ENCODE results near the gene ADRB2.

ADRB2 gene

DNA sequence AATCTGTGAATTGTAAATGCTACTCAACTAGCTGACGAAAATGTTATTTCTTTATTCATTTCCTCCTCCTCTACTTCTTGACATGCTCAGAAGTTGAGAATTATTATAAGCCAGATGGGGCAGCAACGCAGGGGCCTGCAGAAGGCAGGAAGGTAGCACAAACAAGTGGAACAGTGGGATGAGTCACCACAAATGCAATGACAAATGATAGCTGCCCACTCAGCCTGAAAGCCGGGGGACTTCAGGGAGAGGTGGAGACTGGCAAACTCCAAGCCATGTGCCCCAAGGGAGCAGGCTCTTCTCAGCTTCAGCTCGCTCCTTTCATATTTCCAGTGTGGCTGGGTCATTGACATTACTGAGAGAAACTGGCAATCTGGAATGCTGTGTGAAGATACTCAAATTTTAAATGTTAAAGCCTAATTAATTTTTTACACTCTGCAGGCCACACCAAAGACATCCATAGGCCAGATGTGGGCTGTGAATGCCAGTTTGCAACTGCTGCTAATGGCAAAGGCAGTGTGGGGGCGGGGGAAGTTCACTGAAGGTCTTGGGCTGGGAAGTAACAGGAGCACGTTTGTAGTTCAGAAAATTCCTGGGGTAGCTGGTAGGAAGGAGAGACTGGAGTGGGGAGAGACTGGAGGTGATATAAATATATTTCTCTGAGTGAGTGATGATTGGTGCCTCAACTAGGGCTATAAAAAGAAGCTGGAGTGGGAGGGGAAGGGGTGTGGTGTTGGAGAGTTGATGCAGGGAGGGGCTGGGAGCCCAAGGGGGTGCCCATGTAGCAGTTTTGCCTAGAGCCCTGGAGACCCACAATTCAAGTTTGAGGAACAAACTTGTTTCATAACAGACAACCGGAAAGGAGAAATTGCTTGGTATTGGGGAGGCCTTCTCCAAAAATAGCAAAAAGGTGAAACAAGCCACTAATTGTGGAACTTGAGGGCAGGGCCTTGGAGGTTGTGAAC lies 20.8 kb upstream of the ADRB2 start:
- no peak for DNase-seq (ENCODE audit: low read depth)

DNA sequence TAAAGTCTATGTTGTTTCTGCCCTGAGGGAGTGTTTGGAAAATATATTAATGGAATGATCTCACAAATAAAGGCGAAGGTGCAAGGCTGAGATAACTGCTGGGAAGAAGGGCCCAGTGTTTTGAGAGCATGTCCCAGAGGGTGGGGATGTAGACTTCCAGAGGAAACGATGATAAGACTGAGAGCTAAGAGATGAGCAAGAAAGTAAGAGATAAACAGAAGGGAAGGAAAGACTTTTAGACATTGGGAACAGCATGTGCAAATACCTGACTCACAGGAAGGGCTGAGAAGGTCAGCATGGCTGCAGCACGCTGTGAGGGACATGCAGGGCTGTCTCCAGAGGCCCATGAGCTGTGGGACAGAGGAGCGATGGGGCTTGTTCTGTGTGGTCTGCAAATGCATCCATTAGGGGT lies 19.9 kb upstream of the ADRB2 start:
- no peak for DNase-seq (ENCODE audit: low read depth)

DNA sequence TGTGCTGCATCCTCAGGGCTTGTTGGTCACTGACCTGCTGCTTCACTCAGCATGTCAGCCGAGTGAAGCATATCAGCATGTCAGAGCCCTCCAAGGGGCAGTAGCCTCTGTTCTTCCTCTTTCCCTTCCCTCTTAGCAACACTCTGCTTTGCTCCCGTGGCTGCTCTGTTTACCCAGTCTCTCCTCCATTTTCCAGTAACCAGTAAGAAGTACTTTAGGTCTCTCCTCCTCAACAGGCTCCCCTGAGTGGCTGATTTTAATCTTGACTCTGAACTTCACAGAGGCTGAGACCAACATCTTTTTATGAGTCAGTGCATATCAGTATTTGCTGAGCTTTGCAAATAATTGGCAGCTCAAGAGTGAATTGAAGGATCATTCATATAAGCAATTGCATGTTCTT lies 18.6 kb upstream of the ADRB2 start:
- no peak for DNase-seq (ENCODE audit: low read depth)

DNA sequence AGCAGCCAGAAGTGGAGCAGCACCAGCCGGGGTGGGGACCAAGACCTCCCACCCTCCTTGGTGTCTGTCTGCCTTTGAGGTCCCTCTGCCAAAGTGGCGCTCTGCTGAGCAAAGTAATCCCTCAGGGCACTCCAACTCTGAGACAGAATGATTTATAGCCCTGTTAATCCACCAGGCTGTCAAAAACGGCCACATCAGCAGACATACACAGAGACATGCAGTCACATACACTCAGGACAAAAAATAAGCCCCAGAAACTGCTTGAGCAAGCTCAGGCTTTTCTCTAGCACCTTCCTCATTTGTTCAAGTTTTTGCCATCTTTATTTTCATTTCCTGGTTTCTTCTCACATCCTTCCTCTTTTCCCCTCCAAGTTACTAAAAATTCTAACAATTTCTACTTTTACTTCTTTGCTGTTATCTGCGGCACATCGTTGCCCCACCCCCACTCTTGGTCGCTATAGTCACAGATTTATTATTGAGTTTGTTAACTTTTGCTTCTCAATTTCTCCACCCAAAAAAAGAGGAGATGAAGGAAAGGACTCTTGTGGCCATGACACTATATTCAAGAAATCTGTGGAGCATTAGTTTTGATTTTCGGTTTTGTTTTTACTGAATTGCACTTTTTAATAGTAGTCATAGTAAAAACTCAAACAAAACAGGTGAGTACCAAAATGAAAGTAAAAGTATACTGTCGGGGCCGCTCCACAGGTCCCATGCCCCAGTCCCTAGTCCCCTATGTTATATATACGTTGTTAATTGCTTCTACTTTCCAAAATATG lies 17.4 kb upstream of the ADRB2 start:
- no peak for DNase-seq (ENCODE audit: low read depth)

DNA sequence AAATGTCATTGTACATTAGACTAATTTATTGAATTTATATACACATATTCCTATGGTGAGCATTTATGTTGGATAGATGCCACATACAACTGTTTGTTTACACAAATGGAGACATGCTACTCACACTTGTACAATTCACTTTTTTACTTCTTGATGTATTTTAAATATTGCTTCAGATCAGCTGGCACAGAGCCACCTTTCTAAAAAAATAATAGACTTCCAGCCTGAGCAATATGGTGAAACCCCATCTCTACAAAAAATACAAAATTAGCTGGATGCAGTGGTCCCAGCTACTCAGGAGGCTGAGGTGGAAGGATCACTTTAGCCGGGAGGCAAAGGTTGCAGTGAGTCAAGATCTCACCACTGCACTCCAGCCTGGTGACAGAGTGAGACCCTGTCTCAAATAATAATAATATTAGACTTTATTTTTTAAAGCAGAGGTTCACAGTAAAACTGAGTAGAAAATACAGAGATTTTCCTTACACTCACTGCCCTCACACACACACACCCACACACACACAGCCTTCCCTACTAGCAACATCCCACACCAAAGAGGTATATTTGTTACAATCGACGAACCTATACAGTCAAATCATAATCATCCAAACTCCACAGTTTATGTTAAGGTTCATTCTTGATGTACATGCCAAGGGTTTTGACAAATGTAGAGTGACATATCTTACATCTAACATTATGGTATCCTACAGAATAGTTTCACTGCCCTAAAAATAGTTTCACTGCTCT lies 16.5 kb upstream of the ADRB2 start:
- no peak for DNase-seq (ENCODE audit: low read depth)

DNA sequence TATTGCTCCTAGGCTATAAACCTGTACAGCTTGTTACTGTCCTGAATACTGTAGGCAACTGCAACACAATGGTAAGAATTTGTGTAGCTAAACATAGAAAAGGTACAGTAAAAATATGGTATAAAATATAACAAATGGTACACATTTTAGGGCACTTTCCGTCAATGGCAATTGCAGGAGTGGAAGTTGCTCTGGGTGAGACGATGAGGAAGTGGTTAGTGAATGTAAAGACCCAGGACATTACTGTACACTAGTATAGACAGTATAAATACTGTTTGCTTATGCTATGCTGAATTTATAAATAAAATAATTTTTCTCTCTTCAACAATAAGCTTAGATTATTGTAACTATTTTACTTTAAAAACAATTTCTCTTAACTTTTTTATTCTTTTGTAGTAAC lies 15.6 kb upstream of the ADRB2 start:
- no peak for DNase-seq (ENCODE audit: low read depth)

DNA sequence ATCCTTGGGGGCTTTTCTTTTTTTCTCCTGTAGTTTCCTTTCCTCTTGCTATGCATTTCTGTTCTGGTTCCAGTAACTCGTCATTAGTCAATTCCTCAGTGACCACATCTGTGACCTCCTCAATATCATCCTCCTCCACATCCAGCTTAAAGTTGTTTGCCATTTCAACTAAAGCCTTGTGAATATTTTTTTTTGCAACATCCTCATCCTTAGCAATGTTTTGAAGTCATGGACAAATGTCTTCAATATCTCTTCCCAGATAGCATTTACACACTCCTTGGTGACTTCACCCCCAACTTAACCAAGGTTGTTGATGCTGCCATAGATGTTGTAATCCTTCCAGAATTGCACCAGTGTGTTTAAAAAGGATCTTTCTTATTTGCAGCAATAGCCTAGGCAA lies 14.7 kb upstream of the ADRB2 start:
- DNase-seq (ENCODE audit: low read depth), result no peak

DNA sequence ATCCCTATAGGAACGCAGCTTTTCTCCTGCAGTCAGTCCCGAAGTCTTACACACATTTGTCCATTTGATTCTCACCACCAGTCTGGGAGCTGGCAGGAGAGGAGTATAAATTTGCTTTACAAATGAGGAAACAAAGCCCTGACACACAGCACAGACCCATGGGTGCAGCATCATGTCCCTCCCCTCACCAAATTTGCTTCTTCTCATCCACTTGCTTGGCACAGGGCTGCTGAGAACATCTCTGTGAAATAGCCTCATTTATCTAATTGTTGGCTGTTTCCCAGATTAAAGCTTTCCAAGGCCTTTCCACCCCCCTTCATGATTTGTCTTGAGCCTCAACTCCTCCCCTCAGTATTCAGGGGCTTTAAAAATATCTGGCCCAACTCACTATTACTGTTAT lies 11.3 kb upstream of the ADRB2 start:
- no peak for DNase-seq (ENCODE audit: low read depth)

DNA sequence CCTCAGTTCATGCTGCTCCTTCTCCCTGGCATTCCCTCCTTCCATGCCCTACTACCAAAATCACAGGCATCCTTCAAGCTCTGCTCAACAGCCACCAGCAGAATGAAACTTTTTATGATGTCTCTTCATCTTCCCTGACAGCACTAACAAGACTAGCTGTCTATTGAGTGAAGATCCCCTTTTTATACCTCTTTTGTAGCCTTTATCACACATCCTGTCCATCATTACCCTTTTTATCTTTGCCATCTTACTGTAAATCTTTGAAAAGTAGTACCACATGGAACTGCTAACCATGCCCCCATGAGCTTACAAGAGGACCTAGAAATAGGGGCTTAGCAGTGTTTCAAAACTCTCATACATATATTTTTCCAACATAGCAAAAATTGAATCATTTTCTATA lies 10.8 kb upstream of the ADRB2 start:
- DNase-seq (ENCODE audit: low read depth), result no peak

DNA sequence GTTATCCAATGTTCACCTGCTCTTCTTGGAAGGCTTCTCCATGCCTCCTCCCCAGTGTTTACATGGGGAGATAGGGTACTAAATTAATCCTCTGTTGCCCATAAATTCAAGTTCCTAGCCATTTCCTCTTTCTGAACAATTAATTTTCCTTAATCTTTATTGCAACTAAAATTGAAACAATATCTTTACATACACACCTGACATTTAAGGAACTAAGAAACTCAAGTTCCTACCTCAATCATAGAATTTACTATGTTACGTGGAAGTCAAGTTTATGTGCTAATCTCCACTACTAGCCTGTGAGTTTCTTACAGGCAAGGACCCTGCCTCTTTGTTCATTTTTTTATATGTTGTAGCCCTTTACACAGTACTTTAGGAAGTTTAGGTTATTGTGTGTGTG lies 10.1 kb upstream of the ADRB2 start:
- DNase-seq (ENCODE audit: low read depth), result no peak

DNA sequence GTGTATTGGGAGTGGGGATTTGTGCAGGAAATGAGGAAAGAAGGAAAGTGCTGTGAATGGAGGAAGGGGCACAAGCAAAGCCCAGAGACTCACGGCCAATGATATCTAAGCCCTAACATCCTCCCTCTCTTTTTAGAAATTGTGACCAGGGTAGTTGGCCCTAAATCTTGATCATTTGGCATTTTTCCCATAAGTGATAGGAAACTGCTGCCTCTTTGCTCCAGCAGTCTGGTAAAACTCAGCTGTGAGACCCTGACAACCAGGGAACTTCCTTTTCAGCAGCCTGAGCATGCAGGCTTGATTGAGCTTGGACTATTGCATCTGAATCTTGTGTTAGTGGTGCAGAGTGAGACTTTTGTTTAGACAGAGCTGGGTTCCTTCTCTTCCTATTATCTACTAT lies 9.6 kb upstream of the ADRB2 start:
- DNase-seq (ENCODE audit: low read depth), result no peak

DNA sequence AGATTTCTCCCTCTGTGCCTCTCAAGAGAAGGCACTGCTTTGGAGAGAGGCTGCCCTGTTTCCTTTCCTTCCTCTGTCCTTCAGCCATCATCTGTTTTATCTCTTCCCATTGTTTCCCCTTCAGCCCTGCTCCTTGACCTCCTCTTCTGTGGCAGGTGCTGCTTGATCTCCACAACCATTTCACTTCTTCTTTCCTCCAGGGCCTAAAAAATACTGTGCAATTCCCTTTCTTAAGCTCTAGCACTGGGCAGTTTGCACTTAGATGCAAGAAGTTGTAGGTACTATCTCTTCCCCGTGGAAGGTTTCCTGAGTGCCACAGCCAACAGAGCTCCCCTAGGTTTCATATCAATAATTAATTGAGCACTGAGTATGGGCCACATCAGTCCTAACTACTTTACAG lies 8.8 kb upstream of the ADRB2 start:
- DNase-seq (ENCODE audit: low read depth), result no peak

DNA sequence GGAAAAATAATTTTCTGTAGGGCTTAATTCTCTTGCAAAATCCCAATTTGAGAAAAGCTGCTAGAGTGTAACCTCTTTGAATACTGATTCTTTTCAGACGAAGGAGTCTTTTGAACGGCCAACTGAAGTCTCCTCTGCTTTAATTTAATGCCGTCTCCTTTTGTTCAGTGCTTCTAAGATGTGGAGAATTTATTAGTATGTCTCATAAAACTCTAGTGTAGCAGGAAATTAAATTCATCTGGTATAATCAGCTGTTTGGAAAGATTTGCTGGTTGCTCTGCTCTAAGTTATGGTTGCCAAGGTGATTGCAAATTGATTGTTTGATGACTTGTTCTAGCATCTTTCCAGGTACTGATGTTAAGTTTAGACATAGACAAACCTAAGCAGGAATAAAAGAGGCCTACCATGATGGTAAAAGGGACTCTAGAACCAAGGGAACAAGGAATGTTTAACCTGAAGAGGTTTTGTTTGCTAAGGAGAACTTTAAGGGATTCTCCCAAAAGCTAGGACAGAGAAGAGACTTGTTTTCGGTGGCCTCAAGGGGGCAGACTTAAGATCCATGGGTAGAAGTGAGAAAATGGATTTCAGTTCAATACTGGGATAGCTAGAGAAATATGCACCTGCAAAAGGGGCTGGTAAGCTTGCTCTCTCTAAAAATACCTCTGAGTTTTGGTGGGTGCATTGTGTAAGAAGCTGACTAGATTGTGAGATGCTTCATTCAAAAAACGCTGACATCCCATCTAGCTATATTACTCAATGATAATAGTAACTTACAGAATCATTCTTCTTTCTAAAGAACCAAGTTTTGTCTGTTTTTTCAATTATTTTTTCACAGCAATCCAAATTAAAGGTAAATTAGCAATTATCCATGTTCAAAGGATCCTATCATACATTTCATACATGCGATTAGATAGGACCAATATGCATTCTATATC lies 5.7 kb upstream of the ADRB2 start:
- no peak for DNase-seq (ENCODE audit: low read depth)

DNA sequence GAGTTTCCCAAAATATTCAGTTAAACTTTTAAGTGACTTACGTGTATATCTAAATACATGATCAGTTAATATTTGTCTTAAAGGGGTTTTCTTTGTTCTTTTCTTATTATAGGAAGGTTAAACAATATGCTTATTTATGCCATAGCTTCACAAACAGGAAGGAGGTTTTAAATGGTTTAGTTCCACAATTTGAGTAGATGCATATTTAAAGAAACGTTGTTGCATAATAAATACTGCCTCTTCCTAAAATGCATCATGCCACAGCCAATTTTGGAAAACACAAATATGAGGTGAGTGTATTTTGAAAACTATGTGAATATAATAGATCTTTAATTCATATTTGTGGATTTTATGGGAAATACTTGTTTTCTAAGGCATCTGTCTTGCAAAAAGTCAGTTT lies 2.5 kb upstream of the ADRB2 start:
- no peak for DNase-seq (ENCODE audit: low read depth)

DNA sequence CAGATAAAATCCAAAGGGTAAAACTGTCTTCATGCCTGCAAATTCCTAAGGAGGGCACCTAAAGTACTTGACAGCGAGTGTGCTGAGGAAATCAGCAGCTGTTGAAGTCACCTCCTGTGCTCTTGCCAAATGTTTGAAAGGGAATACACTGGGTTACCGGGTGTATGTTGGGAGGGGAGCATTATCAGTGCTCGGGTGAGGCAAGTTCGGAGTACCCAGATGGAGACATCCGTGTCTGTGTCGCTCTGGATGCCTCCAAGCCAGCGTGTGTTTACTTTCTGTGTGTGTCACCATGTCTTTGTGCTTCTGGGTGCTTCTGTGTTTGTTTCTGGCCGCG lies 727 bp upstream of the ADRB2 start:
- no peak for DNase-seq (ENCODE audit: low read depth)

DNA sequence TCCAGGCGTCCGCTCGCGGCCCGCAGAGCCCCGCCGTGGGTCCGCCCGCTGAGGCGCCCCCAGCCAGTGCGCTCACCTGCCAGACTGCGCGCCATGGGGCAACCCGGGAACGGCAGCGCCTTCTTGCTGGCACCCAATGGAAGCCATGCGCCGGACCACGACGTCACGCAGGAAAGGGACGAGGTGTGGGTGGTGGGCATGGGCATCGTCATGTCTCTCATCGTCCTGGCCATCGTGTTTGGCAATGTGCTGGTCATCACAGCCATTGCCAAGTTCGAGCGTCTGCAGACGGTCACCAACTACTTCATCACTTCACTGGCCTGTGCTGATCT lies 294 bp downstream of the ADRB2 start:
- DNase-seq (ENCODE audit: low read depth), result no peak

DNA sequence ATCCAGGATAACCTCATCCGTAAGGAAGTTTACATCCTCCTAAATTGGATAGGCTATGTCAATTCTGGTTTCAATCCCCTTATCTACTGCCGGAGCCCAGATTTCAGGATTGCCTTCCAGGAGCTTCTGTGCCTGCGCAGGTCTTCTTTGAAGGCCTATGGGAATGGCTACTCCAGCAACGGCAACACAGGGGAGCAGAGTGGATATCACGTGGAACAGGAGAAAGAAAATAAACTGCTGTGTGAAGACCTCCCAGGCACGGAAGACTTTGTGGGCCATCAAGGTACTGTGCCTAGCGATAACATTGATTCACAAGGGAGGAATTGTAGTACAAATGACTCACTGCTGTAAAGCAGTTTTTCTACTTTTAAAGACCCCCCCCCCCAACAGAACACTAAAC lies 1.3 kb downstream of the ADRB2 start:
- DNase-seq (ENCODE audit: low read depth), result no peak

DNA sequence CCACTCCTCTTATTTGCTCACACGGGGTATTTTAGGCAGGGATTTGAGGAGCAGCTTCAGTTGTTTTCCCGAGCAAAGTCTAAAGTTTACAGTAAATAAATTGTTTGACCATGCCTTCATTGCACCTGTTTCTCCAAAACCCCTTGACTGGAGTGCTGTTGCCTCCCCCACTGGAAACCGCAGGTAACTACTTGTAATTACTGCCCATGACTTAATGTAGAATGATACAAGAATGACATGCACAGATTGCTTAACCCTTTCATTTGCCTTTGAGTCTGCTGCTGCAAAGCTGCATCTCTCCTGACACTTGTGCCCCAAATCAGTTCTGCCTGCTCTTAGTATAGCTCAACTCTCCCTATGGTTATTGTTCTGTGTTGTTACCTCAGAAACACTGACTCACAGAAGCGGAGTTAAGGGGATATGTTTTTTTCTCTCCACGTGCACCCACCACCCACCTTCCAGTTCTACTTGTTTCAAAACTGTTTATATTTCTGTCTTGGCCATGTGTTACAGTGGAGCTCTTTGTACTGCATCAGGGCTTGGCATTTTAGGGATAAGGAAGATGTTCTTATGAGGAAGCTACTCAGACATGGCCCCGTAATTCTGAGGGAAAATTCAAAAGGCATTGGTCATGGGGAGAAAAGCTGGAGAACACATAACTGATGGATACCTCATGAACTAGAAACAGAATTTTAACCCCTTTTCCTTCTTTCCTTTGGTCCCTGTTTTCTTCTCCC lies 2.3 kb downstream of the ADRB2 start:
- no peak for DNase-seq (ENCODE audit: low read depth)

DNA sequence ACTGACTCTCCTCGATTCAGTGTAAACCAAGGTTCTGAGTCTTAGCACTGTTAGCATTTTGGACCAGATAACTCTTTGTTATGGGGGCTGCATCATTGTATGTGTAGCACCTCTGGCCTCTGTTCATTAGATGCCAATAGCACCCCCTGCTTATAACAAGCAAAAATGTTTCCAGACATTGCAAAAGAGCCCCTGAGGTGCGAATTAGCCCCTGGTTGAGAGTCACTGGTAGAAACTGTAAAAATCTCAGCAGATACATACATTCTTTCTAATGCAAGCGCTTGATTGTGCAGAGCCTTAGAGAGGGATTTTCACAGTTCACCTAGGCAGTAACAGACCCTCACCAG lies 2.8 kb downstream of the ADRB2 start:
- no peak for DNase-seq (ENCODE audit: low read depth)

DNA sequence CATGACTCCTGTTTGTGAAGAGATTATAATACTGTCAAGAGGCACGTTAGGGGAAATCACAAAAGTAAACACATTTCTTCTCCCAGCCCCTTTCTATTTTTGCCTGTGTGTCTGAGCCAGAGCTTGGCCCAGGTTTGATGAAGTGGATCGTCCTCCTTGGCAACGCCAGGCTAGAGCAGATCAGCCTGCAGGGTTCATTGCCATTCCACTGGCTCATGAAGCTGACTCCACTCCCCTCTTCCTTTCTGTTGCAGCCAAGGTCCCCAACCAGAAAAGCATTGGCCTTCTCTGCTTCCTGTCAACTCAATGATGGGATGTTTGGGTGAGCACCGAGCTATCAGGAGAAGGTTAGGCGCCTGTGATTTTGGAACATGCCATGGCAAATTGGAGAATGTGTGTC lies 3.3 kb downstream of the ADRB2 start:
- no peak for DNase-seq (ENCODE audit: low read depth)

DNA sequence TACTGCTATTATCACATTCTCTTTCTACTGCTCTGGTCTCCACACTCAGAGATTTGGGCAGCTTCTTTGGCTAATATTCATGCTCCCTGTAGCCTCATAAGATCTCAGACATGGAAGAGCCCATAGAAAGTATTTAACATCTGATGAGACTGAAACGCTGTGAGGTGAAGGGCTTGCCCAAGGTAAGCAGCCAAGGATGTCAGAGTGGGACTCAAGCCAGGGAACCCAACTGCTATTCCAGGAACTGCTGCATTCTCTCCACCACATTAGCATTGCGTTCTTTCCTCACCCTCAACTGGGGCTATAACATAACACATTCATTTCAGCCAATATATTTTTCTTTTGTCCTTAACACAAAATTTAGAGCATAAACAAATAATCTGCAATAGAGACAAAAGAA lies 3.8 kb downstream of the ADRB2 start:
- DNase-seq (ENCODE audit: low read depth), result no peak

Data from GM04504 (cell line).